ENCODE measurements around the gene BCL6. TPM values are rescaled to one million over a fixed set of nuclear protein-coding genes. Genes with fewer than 3 reads are reported as not detected.

The BCL6 gene
- total and polyA plus RNA-seq, 10 of the 15 experiments (the other 5 are each of a cell fraction or from before 2014, with no cell fraction given), result 0.04 to 0.85 (median 0.15) TPM

DNA sequence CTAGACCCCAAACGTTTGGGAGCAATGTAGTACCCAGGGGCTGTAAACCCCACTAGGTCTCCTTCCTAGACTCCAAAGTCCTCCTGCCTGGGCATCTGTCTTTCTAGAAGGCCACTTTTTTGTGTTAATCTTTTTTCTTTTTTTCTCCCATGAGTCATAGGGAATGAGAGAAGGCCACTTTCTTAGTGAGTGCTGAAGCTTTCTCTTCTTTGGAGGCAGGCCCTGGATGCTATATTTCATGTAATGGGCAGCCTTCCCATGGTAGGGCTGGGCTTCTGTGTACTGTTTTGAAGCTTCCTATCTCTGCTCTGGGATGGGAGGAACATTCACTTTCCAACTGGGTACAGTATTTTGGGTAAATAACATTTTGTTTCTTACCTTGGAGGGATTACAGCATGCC, 27.7 kb downstream of the BCL6 start (continued):
- TF ChIP-seq, protein P1, sequence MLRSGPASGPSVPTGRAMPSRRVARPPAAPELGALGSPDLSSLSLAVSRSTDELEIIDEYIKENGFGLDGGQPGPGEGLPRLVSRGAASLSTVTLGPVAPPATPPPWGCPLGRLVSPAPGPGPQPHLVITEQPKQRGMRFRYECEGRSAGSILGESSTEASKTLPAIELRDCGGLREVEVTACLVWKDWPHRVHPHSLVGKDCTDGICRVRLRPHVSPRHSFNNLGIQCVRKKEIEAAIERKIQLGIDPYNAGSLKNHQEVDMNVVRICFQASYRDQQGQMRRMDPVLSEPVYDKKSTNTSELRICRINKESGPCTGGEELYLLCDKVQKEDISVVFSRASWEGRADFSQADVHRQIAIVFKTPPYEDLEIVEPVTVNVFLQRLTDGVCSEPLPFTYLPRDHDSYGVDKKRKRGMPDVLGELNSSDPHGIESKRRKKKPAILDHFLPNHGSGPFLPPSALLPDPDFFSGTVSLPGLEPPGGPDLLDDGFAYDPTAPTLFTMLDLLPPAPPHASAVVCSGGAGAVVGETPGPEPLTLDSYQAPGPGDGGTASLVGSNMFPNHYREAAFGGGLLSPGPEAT (IDR thresholded peaks at IDR 0.05; ENCODE audit: low read depth), result no peak

DNA sequence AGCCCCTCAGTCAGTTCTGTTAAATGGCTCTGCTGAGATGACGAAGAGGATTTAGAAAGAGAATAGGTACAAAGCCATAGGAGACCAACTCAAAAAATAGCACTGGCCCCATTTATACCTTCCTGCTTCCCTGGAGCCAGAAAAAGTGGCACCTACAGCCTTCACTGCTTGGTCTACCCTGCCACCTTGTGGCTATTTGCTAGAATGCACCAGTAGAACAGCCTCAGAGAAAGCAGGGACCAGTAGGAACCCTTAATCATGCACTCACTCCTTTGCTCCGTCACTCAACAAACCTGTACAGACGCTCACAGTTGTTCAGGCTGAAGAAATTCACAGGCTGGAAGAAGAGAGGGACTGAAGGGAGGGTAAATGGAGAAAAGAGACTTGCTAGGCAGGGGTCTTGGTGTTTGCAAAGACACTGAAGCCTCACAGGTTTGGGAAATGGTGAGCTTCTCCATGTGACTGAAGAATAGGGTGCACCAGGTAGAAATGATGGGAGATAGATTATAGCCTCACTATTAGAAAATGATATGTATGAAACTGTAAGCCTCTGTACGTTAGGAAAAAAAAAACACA, 30.8 kb downstream of the BCL6 start:
- SMC1A ChIA-PET (ENCODE audit: uncharacterized antibody, unreplicated experiment), result interaction anchor here (0.9 to 3.3 kb wide), 6 partner anchors 9 to 396 kb away, joined by 3 to 22 read pairs (median 7); partner anchors contain the start of gene RTP2
- WGBS (ENCODE audit: insufficient coverage, insufficient replicate concordance, low lambda C conversion rate, missing lambda C conversion rate), result 0% methylated on average over 4 of the region's 4 CpGs
- Histone ChIP-seq H3K4me1 (ENCODE audit: control insufficient read depth, insufficient read depth, low read length) (no peaks in the 10 kb centered on the region), H4K20me1 (ENCODE audit: control insufficient read depth, insufficient read depth) (no peaks in the 10 kb centered on the region), H3K36me3 (ENCODE audit: control insufficient read depth in 2 of 2, insufficient read depth in 2 of 2, low read length in 1 of 2) (no peaks in the 10 kb centered on the region), H3K4me3 (no peak overlapping the region), H3K4me2 (ENCODE audit: control insufficient read depth, insufficient read depth) (no peak overlapping the region), H3K79me2 (ENCODE audit: control insufficient read depth, insufficient read depth, low read length) (no peaks in the 10 kb centered on the region), H2AFZ (ENCODE audit: control insufficient read depth, low read depth, low read length) (no peak overlapping the region), H3K9me3 (replicated peaks; ENCODE audit: control insufficient read depth, insufficient read depth, low read length) (no peaks in the 10 kb centered on the region; the same call in 2 of the 3 replicates), H3K27ac (ENCODE audit: control insufficient read depth, insufficient read depth) (no peak overlapping the region), H3K27me3 (replicated peaks in 1 of 2; ENCODE audit: control insufficient read depth in 2 of 2, insufficient read depth in 2 of 2, low read length in 1 of 2) (no peaks in the 10 kb centered on the region), H3K9ac (ENCODE audit: control insufficient read depth, insufficient read depth, low read length) (no peak overlapping the region)
- CTCF ChIA-PET, result interaction anchor here (0.6 to 5.5 kb wide), 17 partner anchors 9 to 930 kb away, joined by 3 to 54 read pairs (median 4); partner anchors contain the start of genes RTP2 and RTP4
- TF ChIP-seq, protein P2, sequence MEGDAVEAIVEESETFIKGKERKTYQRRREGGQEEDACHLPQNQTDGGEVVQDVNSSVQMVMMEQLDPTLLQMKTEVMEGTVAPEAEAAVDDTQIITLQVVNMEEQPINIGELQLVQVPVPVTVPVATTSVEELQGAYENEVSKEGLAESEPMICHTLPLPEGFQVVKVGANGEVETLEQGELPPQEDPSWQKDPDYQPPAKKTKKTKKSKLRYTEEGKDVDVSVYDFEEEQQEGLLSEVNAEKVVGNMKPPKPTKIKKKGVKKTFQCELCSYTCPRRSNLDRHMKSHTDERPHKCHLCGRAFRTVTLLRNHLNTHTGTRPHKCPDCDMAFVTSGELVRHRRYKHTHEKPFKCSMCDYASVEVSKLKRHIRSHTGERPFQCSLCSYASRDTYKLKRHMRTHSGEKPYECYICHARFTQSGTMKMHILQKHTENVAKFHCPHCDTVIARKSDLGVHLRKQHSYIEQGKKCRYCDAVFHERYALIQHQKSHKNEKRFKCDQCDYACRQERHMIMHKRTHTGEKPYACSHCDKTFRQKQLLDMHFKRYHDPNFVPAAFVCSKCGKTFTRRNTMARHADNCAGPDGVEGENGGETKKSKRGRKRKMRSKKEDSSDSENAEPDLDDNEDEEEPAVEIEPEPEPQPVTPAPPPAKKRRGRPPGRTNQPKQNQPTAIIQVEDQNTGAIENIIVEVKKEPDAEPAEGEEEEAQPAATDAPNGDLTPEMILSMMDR (IDR thresholded peaks at IDR 0.05 in 2 of 3, conservative IDR thresholded peaks at IDR 0.05 in 1 of 3; ENCODE audit: control insufficient read depth in 2 of 3, extremely low read depth in 1 of 3, insufficient read depth in 1 of 3, low read depth in 3 of 3, low read length in 3 of 3), result peak; percentile 87 to 92 (median 90); a peak in 5 of 6 replicates
- TF ChIP-seq YY1 (IDR thresholded peaks at IDR 0.05; ENCODE audit: low read depth, low read length) (peak; percentile 30; the same call in 1 of the 2 replicates), SMC3 (IDR thresholded peaks at IDR 0.05; ENCODE audit: borderline replicate concordance, low read length) (peak; percentile 86), RAD21 (IDR thresholded peaks at IDR 0.05; ENCODE audit: insufficient read depth, low read depth, low read length) (peak; percentile 96), ZNF274 (IDR thresholded peaks at IDR 0.05; ENCODE audit: insufficient read depth, insufficient read length) (no peak)
- intact Hi-C loops (cut with micrococcal nuclease; ENCODE audit: unreplicated experiment), result loop anchor here (1.0 to 2.0 kb wide), 2 partner anchors 395 to 492 kb away; no protein-coding TSS in a partner anchor
- in situ Hi-C loops (cut with MboI), result no loop called here
- RAD21 ChIA-PET (ENCODE audit: unreplicated experiment), result interaction anchor here (0.8 to 5.5 kb wide), 6 partner anchors 27 to 492 kb away, joined by 3 to 31 read pairs (median 3); no protein-coding TSS in a partner anchor
- POLR2A ChIA-PET, result no interaction called here
- no peak for DNase-seq (ENCODE audit: low read depth, low spot score)
- FAIRE-seq, result peak; percentile 73
- peak; percentile 96 for ATAC-seq
- BruUV-seq (replicated peaks), result no TSS peak
